Endothelial cell of umbilical vein (primary cell): ENCODE data around the gene GALNT17. TPM values are rescaled to one million over a fixed set of nuclear protein-coding genes. Genes with fewer than 3 reads are reported as not detected.

Experiments used
- BruUV-seq: library from RNA; stranded (reverse); fragments of 400-500 nt; replicated peaks from 2 replicates; lab custom pipeline; 2021; lab: Mats Ljungman, UMichigan
- CTCF ChIA-PET: fragments of 300-600, 350-600 bp; sonication (Branson Sonifier 250); formaldehyde crosslinking; loops from one replicate; lab custom pipeline; 2021; ENCODE audit warnings: antibody characterized with exemption, inconsistent platforms; lab: Charles Lee
- POLR2A ChIA-PET: fragments of 300-600, 350-600 bp; sonication (Branson Sonifier 250); formaldehyde crosslinking; loops from one replicate; lab custom pipeline; 2021; ENCODE audit warnings: antibody characterized with exemption, inconsistent platforms; lab: Charles Lee
- DNase-seq: peaks from one replicate; pipeline ENCODE4 v3.0.0-alpha.2; 2011; ENCODE audit warnings: low read depth, low spot score
- FAIRE-seq: peaks from 2 replicates; lab custom pipeline; 2011; peaks lifted over from hg19 to GRCh38; lab: Jason Lieb, UNC
- H2AFZ ChIP-seq: 2 replicates; pipeline ENCODE4 v1.6.0; 2012; ENCODE audit warnings: low read depth, low read length, control low read depth, inconsistent platforms
- H3K27ac ChIP-seq: 2 replicates; pipeline ENCODE4 v1.5.1; 2011; ENCODE audit warnings: low read depth, mild to moderate bottlenecking, control low read depth, low read length, moderate library complexity; ENCODE audit not compliant: insufficient read depth
- H3K27me3 ChIP-seq, 2 experiments: 2 replicates each; pipeline versions ENCODE4 v1.6.0 to v1.6.1; 2011; ENCODE audit warnings: low read length in 2 of 2, mixed read lengths in 1 of 2; ENCODE audit not compliant: control insufficient read depth in 2 of 2, insufficient read depth in 2 of 2
- H3K36me3 ChIP-seq, 2 experiments: 2 replicates in 1 of 2; 3 replicates in 1 of 2; pipeline ENCODE4 v1.5.1; 2011; ENCODE audit warnings: low read length in 2 of 2, mild to moderate bottlenecking in 1 of 2, moderate library complexity in 1 of 2; ENCODE audit not compliant: control insufficient read depth in 2 of 2, insufficient read depth in 2 of 2; ENCODE audit errors: extremely low read depth in 1 of 2
- H3K4me1 ChIP-seq: 3 replicates; pipeline ENCODE4 v1.5.1; 2011; ENCODE audit warnings: mild to moderate bottlenecking, low read length; ENCODE audit not compliant: control insufficient read depth, insufficient read depth; ENCODE audit errors: extremely low read depth
- H3K4me2 ChIP-seq: 2 replicates; pipeline ENCODE4 v1.6.1; 2011; ENCODE audit warnings: low read length, control low read depth, mixed read lengths; ENCODE audit not compliant: insufficient read depth
- H3K4me3 ChIP-seq, 3 experiments: fragments of 200-600 bp in 1 of 3; sonication (generic), shearing (Covaris generic) in 1 of 3; replicated peaks in 1 of 3; 2 replicates each; pipeline ENCODE4 v1.5.1; 2011 to 2016; ENCODE audit warnings: control low read depth in 3 of 3, low read length in 3 of 3, mild to moderate bottlenecking in 2 of 3, inconsistent platforms in 1 of 3, low read depth in 1 of 3, moderate library complexity in 1 of 3; ENCODE audit not compliant: insufficient read depth in 1 of 3
- H3K79me2 ChIP-seq: 2 replicates; pipeline ENCODE4 v1.6.0; 2012; ENCODE audit warnings: low read length, inconsistent platforms; ENCODE audit not compliant: control insufficient read depth, insufficient read depth
- H3K9ac ChIP-seq: replicated peaks from 2 replicates; pipeline ENCODE3; 2011; ENCODE audit warnings: low read length, control low read depth; ENCODE audit not compliant: insufficient read depth; ENCODE audit errors: extremely low read depth
- H3K9me1 ChIP-seq: replicated peaks from 3 replicates; pipeline ENCODE4 v1.6.0; 2011; ENCODE audit warnings: mild to moderate bottlenecking, low read length; ENCODE audit not compliant: control insufficient read depth, insufficient read depth; ENCODE audit errors: extremely low read depth
- H3K9me3 ChIP-seq: replicated peaks from 2 replicates; pipeline ENCODE4 v1.5.1; 2012; ENCODE audit warnings: low read length, inconsistent platforms; ENCODE audit not compliant: control insufficient read depth, insufficient read depth
- H4K20me1 ChIP-seq: replicated peaks from 2 replicates; pipeline ENCODE3; 2011; ENCODE audit warnings: mild to moderate bottlenecking, low read length; ENCODE audit not compliant: control insufficient read depth, insufficient read depth; ENCODE audit errors: extremely low read depth
- CTCF ChIP-seq, 2 donors: IDR thresholded peaks; 1 replicate in 1 of 2; 2 replicates in 1 of 2; pipeline ENCODE4 v1.5.1; 2011; ENCODE audit warnings: low read length in 2 of 2, mild to moderate bottlenecking in 2 of 2, moderate library complexity in 2 of 2, control low read depth in 1 of 2, inconsistent platforms in 1 of 2, low read depth in 1 of 2; ENCODE audit not compliant: insufficient read depth in 1 of 2; ENCODE audit errors: extremely low read depth in 1 of 2
- EZH2 ChIP-seq: IDR thresholded peaks from 2 replicates; pipeline ENCODE4 v1.6.1; 2012; ENCODE audit warnings: borderline replicate concordance, low read depth, mild to moderate bottlenecking, moderate library complexity, low read length, inconsistent platforms; ENCODE audit not compliant: severe bottlenecking
- FOS ChIP-seq: IDR thresholded peaks from 2 replicates; pipeline ENCODE4 v1.6.1; 2011; ENCODE audit warnings: mild to moderate bottlenecking, low read length, moderate library complexity, borderline replicate concordance; ENCODE audit not compliant: insufficient read depth
- JUN ChIP-seq: IDR thresholded peaks from 2 replicates; pipeline ENCODE4 v1.6.1; 2011; ENCODE audit warnings: borderline replicate concordance, low read depth; ENCODE audit not compliant: insufficient read length, insufficient read depth
- MAX ChIP-seq: IDR thresholded peaks from 2 replicates; pipeline ENCODE4 v1.6.1; 2011; ENCODE audit not compliant: insufficient read depth, insufficient read length
- MYC ChIP-seq: IDR thresholded peaks from one replicate; pipeline ENCODE4 v1.6.1; 2011; ENCODE audit warnings: mild to moderate bottlenecking, low read depth, low read length
- POLR2A ChIP-seq: IDR thresholded peaks from 2 replicates; pipeline ENCODE4 v1.6.1; 2012; ENCODE audit warnings: low read depth, mild to moderate bottlenecking, control low read depth, low read length
- POLR2AphosphoS5 ChIP-seq: IDR thresholded peaks from 2 replicates; pipeline ENCODE4 v1.6.1; 2012; ENCODE audit warnings: low read depth, mild to moderate bottlenecking, control low read depth, low read length, moderate library complexity; ENCODE audit not compliant: insufficient read depth
- dilution Hi-C: fragments of 300-500 bp; cut with MboI; formaldehyde crosslinking; loops from one replicate; pipeline ENCODE4 v1.15.0; 2019; ENCODE audit warnings: low sequenced_read_pairs; ENCODE audit not compliant: extremely low pct_ligation_motif_present
- intact Hi-C: fragments of 100-400 bp; cut with micrococcal nuclease; formaldehyde crosslinking; loops from one replicate; pipeline ENCODE4 v1.10.0; 2022
- polyA plus RNA-seq, 4 experiments: library from polyadenylated mRNA; depleted of rRNA in 3 of 4; stranded (reverse) in 3 of 4; unstranded in 1 of 4; fragments of >200 nt; gene quantifications; 2 replicates each; pipeline versions ENCODE4 v1.2.1 to v1.2.3, GENCODE V29; 2011 to 2012; ENCODE audit warnings: missing spikeins in 1 of 4
- total RNA-seq: library from RNA; stranded (reverse); gene quantifications from 2 replicates; pipeline ENCODE4 v1.2.3, GENCODE V29; 2021

GALNT17 gene
- total and polyA plus RNA-seq, 2 donors (not counting 3 experiments of a cell fraction or from before 2014, with no cell fraction given), result not detected

DNA sequence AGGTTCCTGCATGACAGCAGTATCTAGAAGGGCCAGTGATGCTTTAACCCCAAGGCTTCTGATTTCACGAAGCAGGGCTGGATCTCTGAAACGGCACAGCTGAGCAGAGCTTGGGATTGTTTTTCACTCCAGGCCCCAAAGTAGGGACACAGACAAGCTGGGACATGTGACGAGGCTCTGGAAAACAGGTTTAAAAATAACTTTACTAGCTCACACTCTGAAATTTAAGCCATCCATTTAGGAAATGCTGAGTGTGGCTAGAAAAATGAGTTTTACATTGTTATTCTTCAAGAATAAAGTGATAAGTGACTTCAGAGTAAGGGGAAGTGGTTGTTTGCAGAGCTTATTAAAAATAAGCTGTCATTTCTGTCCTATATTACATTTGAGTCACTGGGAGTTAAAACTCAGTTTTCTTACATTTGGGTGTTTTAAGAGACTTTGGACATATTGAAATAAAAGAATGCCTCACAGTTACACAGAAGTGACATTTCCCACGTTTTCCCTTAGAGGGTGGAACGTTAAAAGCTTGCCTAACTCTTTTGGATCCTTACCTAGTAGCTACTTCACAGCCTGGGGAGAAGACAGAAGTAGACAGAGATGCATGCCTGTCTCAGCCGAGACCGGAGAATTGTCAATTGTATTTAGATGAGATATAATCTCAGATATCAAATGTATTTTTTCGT, 107.8 kb downstream of the GALNT17 start:
- no peak overlapping the region for H3K9ac ChIP-seq
- no peaks in the 10 kb centered on the region for H4K20me1 ChIP-seq
- ChIA-PET CTCF (no interaction called here), POLR2A (no interaction called here)
- no peak for TF ChIP-seq POLR2A
- no peak for TF ChIP-seq MAX
- TF ChIP-seq CTCF (IDR thresholded peaks at IDR 0.05; ENCODE audit: extremely low read depth in 1 of 2, insufficient read depth in 1 of 2, low read depth in 1 of 2, low read length in 2 of 2), result no peak
- no peak for TF ChIP-seq MYC
- TF ChIP-seq FOS, result no peak
- no peak for TF ChIP-seq POLR2AphosphoS5
- TF ChIP-seq EZH2, result no peak
- TF ChIP-seq JUN, result no peak
- no peaks in the 10 kb centered on the region for H3K79me2 ChIP-seq
- peaks cover 3% of the 10 kb centered on the region for H3K9me3 ChIP-seq
- intact Hi-C loops, result no loop called here
- dilution Hi-C loops, result no loop called here
- FAIRE-seq, result no peak
- BruUV-seq, result no TSS peak
- no peak for DNase-seq
- H3K27ac ChIP-seq, result no peak overlapping the region
- H3K4me1 ChIP-seq, result no peaks in the 10 kb centered on the region
- no peak overlapping the region for H3K4me2 ChIP-seq
- H3K9me1 ChIP-seq, result no peaks in the 10 kb centered on the region
- H2AFZ ChIP-seq, result no peak overlapping the region
- no peaks in the 10 kb centered on the region for H3K27me3 ChIP-seq
- H3K4me3 ChIP-seq, result no peak overlapping the region
- H3K36me3 ChIP-seq, result no peaks in the 10 kb centered on the region
